Measurements from ENCODE around the gene DHRS13.
"Not testable (repeated sequence)": the region's sequence is repeated elsewhere in the genome, so short reads cannot be mapped to it uniquely, and the experiment has no call there.

Gene DHRS13

DNA sequence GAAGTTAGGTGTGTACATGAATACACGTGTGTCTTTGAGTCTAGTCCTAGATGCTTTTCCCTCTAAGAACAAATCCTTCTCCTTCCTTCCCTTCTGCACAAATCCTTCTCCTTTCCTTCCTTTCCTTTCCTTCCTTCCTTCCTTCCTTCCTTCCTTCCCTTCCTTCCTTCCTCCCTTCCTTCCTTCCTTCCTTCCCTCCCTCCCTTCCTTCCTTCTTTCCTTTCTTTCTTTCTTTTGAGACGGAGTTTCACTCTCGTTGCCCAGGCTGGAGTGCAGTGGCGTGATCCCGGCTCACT, 615 bp upstream of the DHRS13 start:
- H3K27me3 Mint-ChIP-seq; ATAC-seq (ENCODE audit: low read depth); H3K9me3 Mint-ChIP-seq; DNase-seq (ENCODE audit: low spot score in 2 of 2): not testable (repeated sequence)
- H3K36me3 Mint-ChIP-seq: peaks cover 13% of the 10 kb centered on the region
- H3K4me1 Mint-ChIP-seq: peaks cover 28% of the 10 kb centered on the region
- H3K27ac Mint-ChIP-seq: peak overlapping the region; percentile 85
- H3K4me3 Mint-ChIP-seq: peak overlapping the region; percentile 73

- Mint-ChIP-seq H3K27me3 (no peaks in the 10 kb centered on the region), H3K4me1 (peaks cover 32% of the 10 kb centered on the region), H3K36me3 (peaks cover 11% of the 10 kb centered on the region), H3K27ac (peak overlapping the region; percentile 85), H3K9me3 (no peaks in the 10 kb centered on the region), H3K4me3 (peak overlapping the region; percentile 73)
- ATAC-seq (ENCODE audit: low read depth) (peak; percentile 32), DNase-seq (ENCODE audit: low spot score in 2 of 2) (no peak)
Measured at GRCh38 chr17:28901866-28902818, 737 bp downstream of the DHRS13 start.

GRCh38 chr17:28900986-28901726, 1.7 kb downstream of the DHRS13 start:
- Mint-ChIP-seq H3K27me3 (no peaks in the 10 kb centered on the region), H3K36me3 (peaks cover 5% of the 10 kb centered on the region), H3K4me1 (peaks cover 34% of the 10 kb centered on the region), H3K9me3 (no peaks in the 10 kb centered on the region), H3K27ac (peak overlapping the region; percentile 85), H3K4me3 (peak overlapping the region; percentile 73)
- DNase-seq (ENCODE audit: low spot score in 2 of 2) (no peak), ATAC-seq (ENCODE audit: low read depth) (no peak)

- H3K27me3 Mint-ChIP-seq: no peaks in the 10 kb centered on the region
- peak overlapping the region; percentile 65 for H3K27ac Mint-ChIP-seq
- ATAC-seq (ENCODE audit: low read depth): no peak
- H3K9me3 Mint-ChIP-seq: no peaks in the 10 kb centered on the region
- H3K36me3 Mint-ChIP-seq: peaks cover 5% of the 10 kb centered on the region
- peaks cover 43% of the 10 kb centered on the region for H3K4me1 Mint-ChIP-seq
- H3K4me3 Mint-ChIP-seq: no peak overlapping the region
- DNase-seq (ENCODE audit: low spot score in 2 of 2): no peak
Measured at GRCh38 chr17:28899212-28899815, 3.6 kb downstream of the DHRS13 start.

DNA sequence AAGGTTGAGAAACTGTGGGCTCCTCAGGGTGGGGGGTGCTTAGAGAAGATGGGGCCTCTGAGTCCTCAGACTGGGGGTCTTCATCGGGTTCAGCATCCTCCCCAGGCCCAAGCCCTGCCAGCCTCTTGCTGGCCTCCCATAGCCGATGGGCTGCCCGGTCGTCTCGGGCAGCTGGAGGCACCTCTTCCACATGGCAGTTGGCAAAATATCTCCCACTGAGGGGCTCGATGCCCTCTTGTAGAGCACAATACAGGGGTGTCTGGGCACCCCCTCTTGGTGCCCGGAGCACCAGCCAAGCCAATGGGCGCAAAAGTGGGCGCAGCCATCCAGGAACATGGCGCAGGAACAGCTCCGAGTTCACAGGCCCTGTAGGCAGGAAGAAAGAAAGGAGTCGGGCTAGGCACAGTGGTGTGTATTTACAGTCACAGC, 4.3 kb downstream of the DHRS13 start:
- no peak for DNase-seq (ENCODE audit: low spot score in 2 of 2)
- no peaks in the 10 kb centered on the region for H3K27me3 Mint-ChIP-seq
- H3K36me3 Mint-ChIP-seq: peaks cover 5% of the 10 kb centered on the region
- peak overlapping the region; percentile 98 for H3K4me3 Mint-ChIP-seq
- H3K9me3 Mint-ChIP-seq: no peaks in the 10 kb centered on the region
- ATAC-seq (ENCODE audit: low read depth): no peak
- H3K27ac Mint-ChIP-seq: peak overlapping the region; percentile 99
- H3K4me1 Mint-ChIP-seq: peaks cover 46% of the 10 kb centered on the region

DNA sequence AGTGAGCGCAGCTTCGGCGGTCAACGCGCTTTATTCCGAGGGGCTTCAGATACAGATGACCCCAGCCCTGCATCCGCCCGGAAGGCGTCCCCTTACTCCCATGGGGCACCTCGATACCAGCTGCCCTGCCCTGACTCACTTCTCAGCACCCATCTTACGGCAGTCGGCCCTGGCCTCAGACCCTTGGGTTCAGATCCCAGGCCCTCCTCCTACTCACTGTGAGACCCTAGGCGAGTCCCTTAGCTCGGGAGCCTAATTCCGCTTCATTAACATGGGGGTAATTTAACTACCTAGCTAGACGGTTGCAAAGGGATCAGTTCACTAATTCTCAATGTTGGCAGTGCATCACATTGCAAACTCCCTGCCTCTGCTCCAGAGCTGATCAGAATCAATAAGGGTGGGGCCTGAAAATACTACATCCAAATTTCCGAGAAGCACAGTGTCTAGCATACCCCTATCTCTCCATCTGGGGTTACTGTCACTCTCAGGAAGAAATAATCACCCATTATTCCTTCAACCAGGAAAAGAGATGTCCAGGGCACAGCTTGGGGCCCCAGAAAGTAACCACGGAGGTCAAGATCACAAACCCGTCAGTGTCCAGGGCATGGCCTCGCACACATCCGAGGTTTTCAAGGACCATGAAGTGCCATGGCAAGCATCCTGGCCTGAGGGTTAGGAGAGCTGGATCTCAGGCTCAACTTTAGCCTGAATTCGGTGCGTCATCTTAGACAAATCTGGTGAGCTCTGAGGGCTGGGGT, 4.9 kb downstream of the DHRS13 start:
- Mint-ChIP-seq H3K4me1 (peaks cover 47% of the 10 kb centered on the region), H3K36me3 (peaks cover 5% of the 10 kb centered on the region), H3K27ac (peak overlapping the region; percentile 99), H3K9me3 (no peaks in the 10 kb centered on the region), H3K27me3 (no peaks in the 10 kb centered on the region), H3K4me3 (peak overlapping the region; percentile 98)
- DNase-seq (ENCODE audit: low spot score in 2 of 2) (no peak), ATAC-seq (ENCODE audit: low read depth) (no peak)

DNA sequence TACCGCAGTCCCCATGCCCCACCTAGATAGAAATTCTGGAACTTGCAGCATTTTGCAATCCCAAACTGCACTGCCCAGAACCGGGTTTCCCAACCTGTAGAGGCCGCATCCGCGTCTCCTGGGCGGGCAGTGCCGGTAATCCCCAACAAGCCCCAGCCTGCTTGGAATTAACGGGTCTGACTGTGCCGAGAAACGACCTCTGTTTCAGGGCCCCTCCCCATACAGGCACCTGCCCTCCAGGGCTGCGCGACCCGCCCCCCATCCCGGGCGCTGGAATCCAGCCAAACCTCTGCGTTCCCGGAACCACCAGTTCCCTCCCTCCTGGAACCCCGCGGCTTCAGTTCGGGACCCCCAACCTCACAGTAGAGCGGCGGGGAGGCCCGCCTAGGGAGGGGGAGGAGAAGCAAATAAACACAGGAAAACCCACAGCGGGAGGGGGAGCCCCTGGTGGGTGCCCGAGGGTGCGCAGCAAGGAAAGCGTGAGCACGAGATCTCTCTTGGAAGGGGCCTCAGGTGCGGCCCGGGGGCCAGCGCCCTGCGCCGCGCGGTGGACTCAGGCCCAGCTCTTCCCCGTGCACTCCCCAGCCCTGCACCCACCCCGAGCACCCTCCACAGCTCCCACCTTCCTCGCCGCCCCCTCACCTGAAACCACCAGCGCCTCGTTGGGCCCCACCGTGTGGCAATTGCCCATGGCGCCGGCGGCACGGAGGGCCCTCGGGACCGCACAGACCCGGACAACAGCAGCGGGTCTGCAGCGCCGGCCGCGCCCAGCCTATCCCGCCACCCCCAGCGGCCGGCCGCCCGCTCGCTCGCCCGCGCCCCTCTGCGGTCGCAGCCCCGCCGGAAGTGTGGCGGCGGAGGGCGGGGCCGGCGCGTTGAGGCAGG, 5.8 kb downstream of the DHRS13 start, which contains the start of gene FLOT2:
Gene FLOT2 (minus strand): TSS at position 850 of the 885 bp plus-strand sequence. CDS start 159 bp downstream, at position 691.
- no peaks in the 10 kb centered on the region for H3K27me3 Mint-ChIP-seq
- ATAC-seq (ENCODE audit: low read depth) (peak; percentile 80), DNase-seq (ENCODE audit: low spot score in 2 of 2) (peak; percentile 47 to 60)
- H3K27ac Mint-ChIP-seq: peak within 1 kb of the TSS; percentile 99
- H3K9me3 Mint-ChIP-seq: no peaks in the 10 kb centered on the region
- H3K4me1 Mint-ChIP-seq: peaks cover 48% of the 10 kb centered on the region
- H3K36me3 Mint-ChIP-seq: peaks cover 5% of the 10 kb centered on the region
- peak within 1 kb of the TSS; percentile 98 for H3K4me3 Mint-ChIP-seq

GRCh38 chr17:28896491-28896883, 6.4 kb downstream of the DHRS13 start:
- Mint-ChIP-seq H3K4me1 (peaks cover 46% of the 10 kb centered on the region), H3K36me3 (peaks cover 9% of the 10 kb centered on the region), H3K4me3 (peak overlapping the region; percentile 98), H3K27ac (peak overlapping the region; percentile 99), H3K9me3 (no peaks in the 10 kb centered on the region), H3K27me3 (no peaks in the 10 kb centered on the region)
- ATAC-seq (ENCODE audit: low read depth) (no peak), DNase-seq (ENCODE audit: low spot score in 2 of 2) (no peak)

- peak overlapping the region; percentile 99 for H3K27ac Mint-ChIP-seq
- no peaks in the 10 kb centered on the region for H3K27me3 Mint-ChIP-seq
- peaks cover 51% of the 10 kb centered on the region for H3K4me1 Mint-ChIP-seq
Measured at GRCh38 chr17:28895794-28896447, 7.0 kb downstream of the DHRS13 start.

DNA sequence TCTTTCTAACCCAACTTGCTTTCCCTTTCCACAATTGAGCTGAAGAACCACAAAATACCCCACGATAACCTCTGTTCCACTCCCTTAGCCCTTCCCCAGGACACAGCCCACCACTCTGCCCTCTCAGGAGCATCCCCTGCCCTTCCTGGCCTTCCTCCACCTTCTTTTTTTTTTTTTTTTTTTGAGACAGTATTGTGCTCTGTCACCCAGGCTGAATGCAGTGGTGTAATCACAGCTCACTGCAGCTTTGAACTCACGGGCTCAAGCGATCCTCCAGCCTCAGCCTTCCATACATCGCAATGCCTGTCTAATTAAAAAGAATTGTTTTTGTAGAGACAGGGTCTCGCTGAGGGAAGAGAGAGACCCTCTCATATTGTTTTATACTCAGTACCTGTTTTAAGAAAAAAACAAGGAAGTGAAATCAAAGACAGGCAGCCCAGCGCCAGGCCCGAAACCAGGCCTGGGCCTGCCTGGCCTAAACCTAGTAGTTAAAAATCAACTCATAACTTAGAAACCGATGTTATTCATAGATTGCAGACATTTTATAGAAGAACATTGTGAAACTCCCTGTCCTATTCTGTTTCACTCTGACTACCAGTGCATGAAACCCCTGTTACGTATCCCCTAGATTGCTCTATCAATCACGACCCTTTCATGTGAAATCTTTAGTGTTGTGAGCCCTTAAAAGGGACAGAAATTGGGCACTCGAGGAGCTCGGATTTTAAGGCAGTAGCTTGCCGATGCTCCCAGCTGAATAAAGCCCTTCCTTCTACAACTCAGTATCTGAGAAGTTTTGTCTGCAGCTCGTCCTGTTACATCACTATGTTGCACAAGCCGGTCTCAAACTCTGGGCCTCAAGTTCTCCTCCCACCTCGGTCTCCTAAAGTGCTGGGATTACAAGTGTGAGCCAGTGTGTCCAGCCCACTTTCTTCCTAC, 9.4 kb downstream of the DHRS13 start:
- DNase-seq (ENCODE audit: low spot score in 2 of 2): peak in 1 of 2 donors; percentile 26

More at GRCh38 chr17:28895794-28896447, 7.0 kb downstream of the DHRS13 start:
- DNase-seq (ENCODE audit: low spot score in 2 of 2) (no peak), ATAC-seq (ENCODE audit: low read depth) (no peak)
- peak overlapping the region; percentile 98 for H3K4me3 Mint-ChIP-seq
- H3K36me3 Mint-ChIP-seq: peaks cover 12% of the 10 kb centered on the region
- no peaks in the 10 kb centered on the region for H3K9me3 Mint-ChIP-seq

DNA sequence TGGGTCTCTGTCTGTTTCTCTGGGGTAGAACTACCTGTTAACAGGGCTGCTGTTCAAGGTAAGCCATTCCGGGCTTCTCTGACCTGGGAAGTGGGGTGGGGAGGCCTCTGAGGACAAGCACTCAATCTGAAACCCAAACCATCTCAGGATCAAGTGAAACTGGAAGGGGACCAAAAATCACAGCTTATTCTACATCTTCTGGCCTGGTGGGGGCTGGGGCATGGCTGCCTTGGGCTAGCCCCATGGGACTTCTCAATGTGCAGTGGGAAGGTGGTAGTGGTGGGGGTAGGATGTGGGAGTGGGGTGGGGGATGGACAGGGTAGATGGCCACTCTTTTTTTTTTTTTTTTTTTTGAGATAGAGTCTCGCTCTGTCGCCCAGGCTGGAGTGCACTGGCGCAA, 10.9 kb downstream of the DHRS13 start:
- peaks cover 12% of the 10 kb centered on the region for H3K36me3 Mint-ChIP-seq
- H3K4me1 Mint-ChIP-seq: peaks cover 55% of the 10 kb centered on the region
- no peaks in the 10 kb centered on the region for H3K9me3 Mint-ChIP-seq
- no peaks in the 10 kb centered on the region for H3K27me3 Mint-ChIP-seq
- ATAC-seq (ENCODE audit: low read depth): no peak
- no peak for DNase-seq (ENCODE audit: low spot score in 2 of 2)
- peak overlapping the region; percentile 80 for H3K27ac Mint-ChIP-seq
- H3K4me3 Mint-ChIP-seq: peak overlapping the region; percentile 44

More for the DNA sequence above, 9.4 kb downstream of the DHRS13 start:
- H3K27ac Mint-ChIP-seq: peak overlapping the region; percentile 98
- peak; percentile 17 for ATAC-seq (ENCODE audit: low read depth)
- not testable (repeated sequence) for H3K27me3 Mint-ChIP-seq, H3K36me3 Mint-ChIP-seq, H3K9me3 Mint-ChIP-seq
- peak overlapping the region; percentile 83 for H3K4me3 Mint-ChIP-seq
- peaks cover 46% of the 10 kb centered on the region for H3K4me1 Mint-ChIP-seq
